SIG-M5 treated with dmso at 0.1 percent for 504 hours (cell line): ENCODE measurements around the gene ENDOV.
A peak's percentile ranks its signal among the peaks of the same experiment; 100 is the strongest.

Source experiments
- DNase-seq: peaks from one replicate; lab custom pipeline; 2025; ENCODE audit not compliant: unreplicated experiment; lab: John Stamatoyannopoulos, UW

Gene ENDOV

DNA sequence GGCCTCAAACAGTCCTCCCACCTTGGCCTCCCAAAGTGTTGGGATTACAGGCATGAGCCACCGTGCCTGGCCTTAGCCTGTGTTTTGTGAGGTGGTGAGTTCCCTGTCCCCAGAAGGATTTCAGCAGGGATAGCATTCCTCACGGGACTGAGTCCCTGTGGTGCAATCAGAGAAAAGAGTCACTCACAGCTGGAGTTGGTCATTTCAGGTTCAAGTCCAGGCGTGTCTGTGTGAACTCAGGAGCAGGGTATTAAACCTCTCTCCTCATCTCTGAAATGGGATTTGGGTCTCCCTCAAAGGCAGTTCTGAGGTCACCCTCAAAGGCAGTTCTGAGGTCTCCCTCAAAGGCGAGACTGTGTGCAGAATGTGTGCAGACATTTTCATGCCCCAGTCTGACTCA lies 32.8 kb downstream of the ENDOV start:
- DNase-seq = no peak

DNA sequence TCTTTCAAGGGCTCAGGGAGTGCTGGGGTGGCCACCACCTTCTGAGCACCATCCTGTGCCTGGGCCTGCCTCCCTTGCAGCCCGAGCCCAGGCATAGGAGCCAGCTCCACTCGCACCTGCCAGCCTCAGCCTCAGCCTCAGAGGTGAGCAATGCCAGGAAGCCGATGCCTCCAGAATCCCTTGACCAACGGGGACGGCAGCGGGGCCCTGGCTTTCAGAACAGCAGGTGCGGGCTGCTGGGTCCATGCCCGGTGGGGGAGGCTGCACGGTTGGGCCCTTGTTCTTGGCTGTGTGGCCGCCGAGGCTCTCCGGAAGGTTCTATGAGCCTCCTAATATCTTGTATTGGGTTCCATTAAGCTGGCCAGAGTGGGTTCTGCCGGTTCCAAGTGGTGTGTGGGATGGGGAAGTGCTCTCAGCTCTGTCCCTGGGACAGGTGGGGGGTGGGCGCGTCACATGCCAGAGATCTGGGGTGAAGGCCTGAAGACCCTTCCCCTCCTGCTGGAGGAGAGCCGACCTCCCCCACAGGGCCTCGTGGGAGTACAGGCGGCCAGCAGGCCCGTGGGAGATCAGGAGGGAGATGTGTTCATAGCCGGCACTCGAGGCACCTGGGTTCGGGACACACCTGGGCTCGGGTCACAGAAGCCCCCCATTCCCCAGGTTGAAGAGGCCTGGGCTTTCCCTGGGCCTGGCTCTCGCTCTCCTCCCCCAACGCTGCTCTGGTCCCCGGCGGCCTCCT lies 34.4 kb downstream of the ENDOV start:
- DNase-seq = no peak

- DNase-seq = no peak
Measured at GRCh38 chr17:80449930-80450576, 35.1 kb downstream of the ENDOV start.

DNA sequence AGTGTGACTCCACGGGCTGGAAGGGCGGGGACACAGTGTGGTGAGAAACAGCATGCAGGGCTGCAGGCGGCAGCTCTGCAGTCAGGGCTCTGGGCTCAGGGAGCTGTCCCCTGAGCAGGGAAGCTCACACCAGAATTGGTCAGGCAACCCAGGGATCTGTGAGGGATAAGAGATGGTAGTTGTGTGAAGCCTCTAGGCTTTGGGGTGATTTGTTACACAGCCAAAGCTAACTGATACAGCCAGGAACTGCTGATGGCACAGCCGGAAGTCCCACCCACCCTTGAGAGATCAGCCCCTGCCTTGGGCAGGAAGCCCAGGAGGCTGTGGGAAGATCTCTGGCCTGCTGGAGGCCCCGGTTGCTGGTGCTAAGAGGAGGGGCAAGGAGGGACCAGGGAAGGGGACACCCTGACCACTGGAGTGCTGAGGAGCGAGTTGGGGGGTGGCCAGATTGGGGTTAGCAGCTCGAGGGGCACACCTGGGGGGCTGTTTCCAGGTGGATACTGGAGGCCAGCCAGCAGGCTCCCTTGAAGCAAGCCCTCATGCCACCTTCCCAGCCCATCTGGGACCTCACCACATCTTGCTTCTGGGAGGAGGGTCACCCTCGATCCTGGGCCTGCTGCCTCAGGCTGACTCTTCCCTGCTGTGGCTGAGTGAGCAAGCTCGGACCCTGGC lies 36.3 kb downstream of the ENDOV start:
- DNase-seq = no peak

DNA sequence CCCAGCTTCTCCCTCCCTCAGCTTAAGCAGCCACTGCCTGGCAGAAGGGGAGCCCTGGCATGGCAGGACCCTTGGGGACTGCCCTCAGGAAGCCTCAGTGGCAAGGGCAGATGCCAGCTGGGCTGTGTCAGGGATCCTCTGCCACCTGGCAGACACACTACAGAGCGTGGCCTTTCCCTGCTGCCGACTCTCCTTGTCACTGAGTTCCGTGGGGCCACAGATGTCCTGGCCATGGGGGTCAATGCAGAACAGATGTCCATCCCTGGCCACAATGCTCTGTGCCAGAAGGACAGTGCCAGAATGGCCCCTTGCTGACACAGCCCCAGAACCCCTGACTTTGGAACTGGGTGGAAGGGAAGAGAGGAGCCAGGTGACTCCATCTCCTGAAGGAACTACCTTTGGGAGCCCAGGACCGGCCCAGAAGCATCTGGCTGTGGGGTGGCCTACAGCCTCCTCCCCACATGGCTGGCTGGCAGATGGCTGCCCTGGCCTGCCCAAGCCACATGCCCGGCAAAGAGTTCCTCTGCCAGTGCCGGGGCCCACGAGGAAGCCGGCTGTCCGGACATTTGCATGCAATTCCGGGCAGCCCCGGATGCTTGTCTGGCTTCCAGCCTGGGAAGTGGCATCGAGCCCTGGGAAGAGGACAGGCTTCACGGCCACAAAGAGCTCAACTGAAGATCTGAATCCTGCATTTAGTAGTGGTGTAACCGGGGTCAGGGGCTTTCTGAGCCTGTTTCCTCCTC lies 37.4 kb downstream of the ENDOV start:
- no peak for DNase-seq

DNA sequence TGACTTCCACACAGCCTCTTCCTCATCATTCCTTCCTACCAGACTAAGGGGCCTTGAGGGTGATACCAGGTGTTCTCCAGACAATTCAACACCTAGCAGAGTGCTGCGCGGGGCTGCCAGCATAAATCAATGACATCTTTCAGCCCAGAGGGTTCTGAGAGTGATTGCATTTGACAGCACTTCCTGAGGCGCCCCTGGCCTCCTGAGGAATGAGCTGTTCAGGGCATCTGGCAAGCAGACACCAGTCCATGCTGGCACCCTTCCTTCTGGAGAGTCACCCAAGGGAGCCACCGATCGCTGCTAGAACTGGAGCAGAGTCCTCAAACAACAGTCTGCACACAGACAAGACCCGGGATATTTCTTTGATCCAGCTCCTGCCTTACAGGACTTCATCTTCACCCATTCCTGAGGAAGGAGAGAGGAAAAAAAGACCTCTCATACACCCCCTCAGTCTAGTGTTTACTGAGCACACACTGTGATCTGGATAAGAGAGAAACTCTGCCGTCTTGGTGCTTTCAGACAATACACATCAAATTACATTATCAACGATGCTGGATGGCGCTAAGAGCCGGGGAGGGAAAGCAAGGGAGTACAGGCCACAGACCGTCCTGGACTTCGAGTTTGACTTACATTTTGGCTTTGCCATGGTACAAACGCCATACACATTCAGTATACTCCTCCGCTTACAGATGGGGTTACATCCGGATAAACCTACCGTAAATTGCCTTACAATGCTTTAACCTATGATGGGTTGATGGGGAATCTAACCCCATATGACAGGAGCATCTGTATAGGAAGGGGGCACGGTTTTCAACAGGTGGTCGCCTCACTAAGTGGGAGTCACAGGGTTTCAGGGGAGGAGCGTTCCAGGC lies 38.4 kb downstream of the ENDOV start:
- DNase-seq = no peak

DNA sequence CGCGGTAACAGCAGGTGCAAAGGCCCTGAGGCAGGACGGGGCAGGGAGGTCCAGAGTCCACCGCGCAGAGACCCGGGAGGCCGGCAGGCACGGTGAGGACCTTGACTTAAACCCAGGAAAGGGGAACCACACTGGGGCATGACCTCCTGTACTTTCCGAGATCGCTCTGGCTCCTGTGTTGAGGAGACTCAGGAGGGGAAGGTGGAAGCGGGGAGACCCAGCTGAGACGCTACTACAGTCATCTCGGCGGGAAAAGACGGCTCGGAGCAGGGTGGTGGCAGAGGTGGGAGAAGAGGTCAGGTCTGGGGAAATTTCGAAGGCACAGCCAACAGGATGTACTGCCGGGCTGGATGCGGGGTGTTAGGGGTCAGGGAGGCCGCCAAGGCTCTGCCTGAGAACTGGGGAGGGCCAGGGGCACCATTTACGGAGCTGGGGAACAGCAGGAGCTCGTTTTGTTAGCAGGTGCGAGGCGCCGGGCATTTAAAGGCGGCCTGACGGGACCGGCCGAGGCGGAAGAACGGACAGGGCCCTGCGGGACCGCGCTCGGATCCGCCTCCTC lies 39.1 kb downstream of the ENDOV start:
- DNase-seq = no peak

GRCh38 chr17:80454557-80455335 lies 39.8 kb downstream of the ENDOV start:
- DNase-seq = peak; percentile 96

DNA sequence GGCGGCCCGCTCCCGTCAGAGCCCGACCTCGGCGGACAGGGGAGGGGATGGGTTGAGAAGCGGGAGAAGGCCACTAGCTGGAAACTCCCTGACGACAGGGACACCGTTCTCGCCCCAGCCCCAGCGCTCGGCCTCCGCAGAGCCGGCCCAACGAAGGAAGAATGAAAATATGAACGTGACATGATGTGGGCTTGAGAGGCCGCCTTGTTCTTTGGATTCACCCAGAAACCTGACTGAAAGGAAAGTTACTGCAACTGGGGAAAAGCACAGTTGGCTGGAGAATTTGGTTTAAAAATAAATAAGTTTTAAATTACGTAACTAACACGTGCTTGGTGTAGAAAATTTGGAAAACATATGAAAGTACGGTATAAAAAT lies 40.4 kb downstream of the ENDOV start:
- no peak for DNase-seq

- DNase-seq = no peak
Measured at GRCh38 chr17:80455784-80456183, 40.8 kb downstream of the ENDOV start.

DNA sequence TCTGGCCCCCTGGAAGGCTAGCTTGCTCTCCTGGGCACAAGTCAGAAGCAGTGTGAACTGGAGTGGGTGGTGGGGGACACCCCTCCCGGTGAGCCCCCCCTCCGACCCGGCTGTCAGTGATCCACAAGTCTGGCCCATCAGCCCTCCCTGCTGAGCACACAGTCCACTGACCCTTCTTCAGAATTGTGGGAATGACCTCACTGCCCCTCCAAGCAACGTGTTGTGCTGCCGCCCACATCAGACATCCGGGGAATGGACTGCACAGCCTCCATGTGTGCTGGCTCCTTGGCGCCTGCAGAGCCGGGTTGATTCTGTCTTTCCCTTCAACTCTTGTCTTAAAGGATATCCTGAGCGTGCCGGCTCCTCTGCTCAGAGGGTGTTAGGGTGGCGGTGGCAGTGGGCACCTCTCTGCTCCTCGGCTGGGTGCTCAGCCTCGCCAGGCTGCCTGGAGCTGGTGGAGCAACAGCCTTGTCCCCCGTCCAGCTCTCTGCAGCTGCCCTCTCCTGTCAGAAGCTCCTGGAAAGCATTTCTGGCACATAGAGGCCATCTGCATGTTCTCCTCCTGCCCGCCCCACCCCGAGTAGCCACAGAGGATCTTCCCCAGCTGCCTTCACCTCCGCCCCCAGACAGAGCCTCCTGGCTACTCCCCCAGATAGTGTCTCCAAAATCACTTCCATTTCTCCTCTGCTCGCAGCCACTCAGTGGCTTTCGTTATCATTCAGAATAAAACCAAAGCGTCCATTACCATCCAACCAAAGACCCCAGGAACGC lies 41.7 kb downstream of the ENDOV start:
- no peak for DNase-seq

DNA sequence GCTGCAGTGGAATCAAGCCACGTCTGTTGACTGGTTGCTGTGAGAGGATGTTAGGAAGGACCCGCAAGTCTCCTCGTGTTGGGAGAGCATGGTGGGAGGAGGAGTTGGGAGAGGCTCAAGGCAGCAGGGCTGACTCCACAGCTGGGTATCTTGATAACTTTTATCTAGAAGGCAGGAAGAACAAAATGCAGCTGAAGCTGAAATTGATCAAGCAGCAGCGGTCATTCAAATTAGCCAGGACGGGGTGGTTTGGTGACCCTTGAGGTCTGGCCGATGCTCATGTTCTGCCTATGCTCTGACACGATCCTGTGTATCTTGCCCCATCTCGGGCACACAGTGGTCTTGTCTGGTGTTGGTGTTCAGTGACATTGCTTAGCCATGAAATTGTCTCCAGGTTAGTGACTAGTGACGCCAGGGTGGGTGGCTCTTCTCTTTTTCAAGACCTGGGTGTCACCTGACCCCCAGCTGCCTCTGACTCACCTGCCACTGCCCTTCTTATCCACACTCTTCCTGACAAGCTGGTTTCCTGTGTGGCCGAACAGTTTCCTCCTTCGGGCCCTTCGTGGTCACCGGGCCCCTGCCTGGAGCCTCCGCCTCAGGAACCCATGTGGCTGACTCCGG lies 42.4 kb downstream of the ENDOV start:
- DNase-seq = no peak

- DNase-seq = no peak
Measured at GRCh38 chr17:80458016-80458415, 43.0 kb downstream of the ENDOV start.

GRCh38 chr17:80459234-80459633 lies 44.3 kb downstream of the ENDOV start:
- no peak for DNase-seq

DNA sequence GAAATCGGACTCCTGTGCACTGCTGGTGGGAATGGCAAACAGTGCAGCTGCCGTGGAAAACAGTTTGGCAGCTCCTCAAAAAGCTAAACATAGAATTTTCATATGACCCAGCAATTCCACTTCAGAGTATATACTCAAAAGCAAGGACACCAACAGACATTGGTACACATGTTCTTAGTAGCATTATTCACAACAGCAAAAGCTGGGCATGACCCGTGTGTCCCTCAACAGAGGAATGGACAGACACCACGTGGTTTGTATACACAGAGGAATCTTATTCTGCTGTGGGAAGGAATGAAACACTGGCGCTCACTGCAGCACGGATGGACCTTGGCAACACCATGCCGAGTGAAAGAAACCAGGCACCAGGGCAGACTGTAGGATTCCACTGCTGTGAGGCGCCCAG lies 45.5 kb downstream of the ENDOV start:
- no peak for DNase-seq

- DNase-seq = no peak
Measured at GRCh38 chr17:80461528-80462160, 46.7 kb downstream of the ENDOV start.

DNA sequence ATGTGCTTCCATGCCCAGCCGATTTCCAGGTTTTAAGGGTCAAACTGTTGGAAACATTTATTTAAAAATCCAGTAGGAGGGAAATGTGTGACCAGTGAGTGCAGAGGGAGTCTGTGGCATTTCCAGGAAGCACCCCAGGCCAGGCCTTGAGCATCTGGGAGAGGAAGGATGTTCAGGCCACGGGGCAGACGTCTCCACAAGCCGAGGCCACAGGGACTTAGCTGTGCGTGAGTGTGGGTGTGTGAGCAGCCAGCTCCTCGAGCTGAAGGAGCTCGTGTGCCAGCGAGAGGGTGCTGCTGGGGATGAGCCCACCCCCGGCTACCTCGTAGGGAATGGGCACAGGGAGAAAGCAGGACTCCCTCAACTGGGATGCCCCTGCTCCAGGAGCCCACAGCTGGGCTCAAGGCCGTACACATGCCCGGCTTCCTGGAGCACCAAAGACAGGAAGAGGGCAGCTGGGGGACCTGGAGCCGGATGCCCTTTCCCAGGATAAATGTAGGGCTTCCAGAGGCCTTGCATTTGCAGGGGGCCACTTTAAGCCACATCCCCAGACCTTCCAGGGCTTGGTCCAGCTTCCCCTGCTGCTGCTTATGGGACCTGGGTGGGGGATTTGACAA lies 48.9 kb downstream of the ENDOV start:
- DNase-seq = no peak

DNA sequence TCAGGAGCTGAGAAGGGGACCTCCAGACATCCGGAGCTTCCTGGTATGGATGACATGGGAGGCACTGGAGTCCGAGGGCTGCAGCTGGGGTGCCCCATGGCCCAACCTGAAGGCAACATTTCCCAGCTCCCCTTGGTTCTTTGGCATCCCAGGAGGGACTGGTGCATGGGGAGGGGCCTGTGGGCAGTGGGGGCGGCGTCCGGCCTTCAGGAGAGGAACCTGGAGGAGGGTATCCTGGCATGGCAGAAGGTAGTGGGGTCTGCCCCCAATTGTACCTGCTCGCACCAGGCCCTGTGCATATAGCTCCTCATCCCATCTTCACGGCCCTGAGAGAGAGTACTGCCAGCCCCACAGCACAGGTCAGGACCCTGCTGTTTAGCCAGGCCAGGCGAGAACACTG lies 49.5 kb downstream of the ENDOV start:
- DNase-seq = no peak
